GM12874 (cell line): ENCODE measurements around the gene MYL7.

Experiments
- TF ChIP-seq, protein P1 (sequence below): IDR thresholded peaks from 2 replicates; pipeline ENCODE4 v1.5.1; 2011; ENCODE audit warnings: low read depth, mild to moderate bottlenecking, control low read depth, low read length, moderate library complexity; ENCODE audit not compliant: insufficient read depth

Gene MYL7

DNA sequence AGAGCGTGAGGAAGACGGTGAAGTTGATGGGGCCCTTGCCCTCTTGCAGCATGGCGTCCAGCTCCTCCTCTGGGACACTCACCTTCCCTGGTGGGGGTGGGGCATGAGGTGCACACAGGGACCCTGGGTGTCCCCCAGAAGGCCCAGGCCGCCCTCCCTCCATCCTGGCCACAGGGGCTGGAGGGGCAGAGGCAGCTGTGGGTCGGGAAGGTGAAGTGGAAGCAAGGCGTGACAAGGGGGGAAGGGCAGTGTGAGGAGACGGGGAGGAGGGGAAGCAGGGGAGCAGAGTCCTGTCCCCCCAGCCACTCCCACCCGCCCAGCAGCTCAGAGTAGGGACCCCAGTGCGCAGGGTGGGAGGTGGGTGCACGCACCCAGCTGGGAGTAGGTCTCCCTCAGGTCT is 791 bp downstream of the MYL7 start:
- TF ChIP-seq, protein P1, sequence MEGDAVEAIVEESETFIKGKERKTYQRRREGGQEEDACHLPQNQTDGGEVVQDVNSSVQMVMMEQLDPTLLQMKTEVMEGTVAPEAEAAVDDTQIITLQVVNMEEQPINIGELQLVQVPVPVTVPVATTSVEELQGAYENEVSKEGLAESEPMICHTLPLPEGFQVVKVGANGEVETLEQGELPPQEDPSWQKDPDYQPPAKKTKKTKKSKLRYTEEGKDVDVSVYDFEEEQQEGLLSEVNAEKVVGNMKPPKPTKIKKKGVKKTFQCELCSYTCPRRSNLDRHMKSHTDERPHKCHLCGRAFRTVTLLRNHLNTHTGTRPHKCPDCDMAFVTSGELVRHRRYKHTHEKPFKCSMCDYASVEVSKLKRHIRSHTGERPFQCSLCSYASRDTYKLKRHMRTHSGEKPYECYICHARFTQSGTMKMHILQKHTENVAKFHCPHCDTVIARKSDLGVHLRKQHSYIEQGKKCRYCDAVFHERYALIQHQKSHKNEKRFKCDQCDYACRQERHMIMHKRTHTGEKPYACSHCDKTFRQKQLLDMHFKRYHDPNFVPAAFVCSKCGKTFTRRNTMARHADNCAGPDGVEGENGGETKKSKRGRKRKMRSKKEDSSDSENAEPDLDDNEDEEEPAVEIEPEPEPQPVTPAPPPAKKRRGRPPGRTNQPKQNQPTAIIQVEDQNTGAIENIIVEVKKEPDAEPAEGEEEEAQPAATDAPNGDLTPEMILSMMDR, result no peak

DNA sequence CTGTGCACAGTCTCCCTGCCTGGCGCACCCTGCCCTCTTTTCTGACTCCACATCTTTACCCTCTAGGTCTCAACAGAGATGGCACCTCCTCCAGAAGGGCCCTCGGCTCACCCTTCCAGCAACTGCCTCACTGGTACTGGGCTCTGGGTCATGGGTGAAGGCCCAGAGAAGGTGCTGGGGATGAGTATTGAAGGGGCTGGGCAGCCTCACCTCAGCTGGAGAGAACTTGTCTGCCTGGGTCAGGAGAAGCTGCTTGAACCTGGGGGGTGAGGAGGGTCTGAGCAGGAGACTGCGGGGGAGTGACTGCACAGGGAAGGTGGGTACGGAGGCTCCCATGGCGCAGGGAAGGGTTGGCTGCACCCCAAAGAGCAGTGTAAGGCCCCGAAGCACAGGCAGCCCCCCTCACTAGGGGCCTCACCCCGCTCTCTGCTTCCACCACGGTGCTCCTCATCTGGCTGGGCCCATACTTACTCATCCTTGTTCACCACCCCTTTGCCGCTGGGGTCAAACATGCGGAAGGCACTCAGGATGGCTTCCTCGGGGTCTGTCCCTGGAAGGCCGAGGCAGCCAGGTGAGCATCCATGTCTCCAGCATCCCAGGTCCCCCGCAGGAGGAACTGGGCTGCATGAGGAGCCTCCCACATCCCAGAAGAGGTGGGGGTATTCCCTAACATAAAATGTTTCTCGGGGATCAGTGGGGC is 1.7 kb downstream of the MYL7 start:
- TF ChIP-seq, protein P1, result no peak

DNA sequence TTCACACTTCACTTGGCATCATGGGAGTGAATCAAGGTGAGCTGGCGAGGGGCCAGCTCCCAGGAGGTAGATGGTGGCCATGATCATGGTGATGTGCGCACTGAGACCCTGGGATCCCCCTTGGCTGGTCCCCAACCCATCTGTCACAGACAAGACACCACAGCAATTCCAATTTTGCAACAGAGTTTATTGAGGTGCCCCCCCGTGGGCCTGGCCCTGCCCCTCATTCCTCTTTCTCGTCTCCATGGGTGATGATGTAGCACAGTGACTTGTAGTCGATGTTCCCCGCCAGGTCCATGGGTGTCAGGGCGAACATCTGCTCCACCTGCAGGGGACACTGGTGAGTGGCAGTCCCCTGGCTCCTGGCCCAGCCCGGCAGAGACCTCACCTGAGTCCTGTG is 2.4 kb downstream of the MYL7 start:
- TF ChIP-seq, protein P1, result no peak

DNA sequence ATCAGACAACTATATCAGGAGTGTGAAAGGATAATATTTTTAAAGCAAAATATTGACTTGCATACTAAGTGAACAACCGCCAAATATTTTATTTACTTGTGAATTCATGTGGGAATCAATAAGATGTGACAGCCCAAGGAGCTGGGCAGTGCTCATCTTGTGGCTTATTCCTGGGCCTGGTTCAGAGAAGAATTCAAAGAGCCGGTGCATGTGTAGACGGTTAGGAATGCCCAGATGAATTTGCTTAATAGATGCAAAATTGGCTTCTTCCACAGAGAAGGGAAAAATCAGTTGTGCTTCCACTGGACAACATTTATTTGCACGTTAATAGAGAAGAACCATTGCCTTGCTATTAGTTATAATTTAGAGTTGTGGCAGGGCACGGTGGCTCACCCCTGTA is 4.4 kb downstream of the MYL7 start:
- TF ChIP-seq, protein P1, result no peak

DNA sequence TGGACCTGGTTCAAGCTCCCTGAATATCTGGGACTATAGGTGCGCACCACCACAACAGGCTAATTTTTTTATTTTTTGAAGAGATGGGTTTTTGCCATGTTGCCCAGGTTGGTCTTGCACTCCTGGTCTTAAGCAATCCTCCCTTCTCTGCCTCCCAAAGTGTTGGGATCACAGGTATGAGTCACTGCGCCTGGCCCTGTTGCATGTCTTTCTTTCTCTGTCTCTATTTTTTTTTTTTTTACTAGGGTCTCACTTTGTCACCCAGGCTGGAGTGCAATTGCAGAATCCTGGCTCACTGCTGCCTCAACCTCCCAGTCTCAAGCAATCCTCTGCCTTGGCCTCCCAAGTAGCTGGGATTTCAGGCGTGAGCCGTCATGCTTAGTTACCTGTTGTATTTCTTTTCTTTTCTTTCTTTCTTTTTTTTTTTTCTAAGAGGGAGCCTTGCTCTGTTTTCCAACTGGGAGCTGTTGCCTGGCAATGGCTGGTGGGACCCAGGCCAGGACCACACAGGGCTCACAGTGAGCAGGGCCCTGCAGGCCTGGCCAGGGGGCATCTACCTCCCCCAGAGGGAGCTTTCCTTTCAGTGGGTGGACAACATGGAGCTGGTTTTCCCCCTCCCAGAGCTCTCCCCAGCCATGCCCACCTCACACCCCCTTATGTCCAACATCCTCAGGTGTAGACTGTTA is 6.0 kb downstream of the MYL7 start:
- TF ChIP-seq, protein P1, result no peak

DNA sequence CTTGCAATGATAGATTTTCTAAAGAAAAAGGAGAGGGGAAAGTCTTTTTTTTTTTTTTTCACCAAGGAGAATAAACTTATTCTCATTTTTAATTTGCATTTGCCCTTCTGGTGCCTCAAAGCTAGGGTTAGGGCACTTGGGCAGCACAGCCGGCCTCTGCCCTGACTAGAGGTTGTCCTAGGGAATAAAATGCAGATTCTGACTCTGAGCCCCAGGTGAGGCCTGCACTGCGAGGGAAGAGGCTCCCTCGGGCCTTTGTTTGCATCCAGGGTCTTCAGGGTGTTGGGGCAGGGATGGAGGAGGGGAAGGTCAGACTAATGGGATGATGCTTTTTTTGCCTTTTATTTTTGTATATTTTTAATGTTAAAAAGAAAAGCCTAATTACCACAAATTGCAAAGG is 7.8 kb downstream of the MYL7 start:
- TF ChIP-seq, protein P1, result no peak

DNA sequence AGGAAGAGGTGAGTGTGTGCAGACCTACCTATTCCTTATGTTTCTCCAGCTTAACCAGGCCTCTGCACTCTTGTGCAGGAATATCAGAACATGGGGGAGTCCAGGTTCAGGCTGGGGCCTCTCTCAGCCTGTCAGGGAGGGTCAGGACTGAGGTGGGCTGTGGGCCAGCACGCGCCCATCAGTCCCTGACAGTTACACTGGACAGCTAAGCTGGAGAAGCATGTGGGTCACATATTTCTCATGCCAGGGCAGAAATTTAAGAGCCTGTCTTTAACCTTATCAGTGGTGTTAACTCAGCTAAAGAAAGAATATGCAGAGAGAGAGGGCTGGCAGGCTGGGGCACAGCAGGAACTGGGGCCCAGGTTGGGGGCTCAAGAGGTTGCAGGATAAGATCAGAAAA is 9.1 kb downstream of the MYL7 start:
- TF ChIP-seq, protein P1, result no peak
